ENCODE results near the gene GALNT13.

GALNT13 gene

DNA sequence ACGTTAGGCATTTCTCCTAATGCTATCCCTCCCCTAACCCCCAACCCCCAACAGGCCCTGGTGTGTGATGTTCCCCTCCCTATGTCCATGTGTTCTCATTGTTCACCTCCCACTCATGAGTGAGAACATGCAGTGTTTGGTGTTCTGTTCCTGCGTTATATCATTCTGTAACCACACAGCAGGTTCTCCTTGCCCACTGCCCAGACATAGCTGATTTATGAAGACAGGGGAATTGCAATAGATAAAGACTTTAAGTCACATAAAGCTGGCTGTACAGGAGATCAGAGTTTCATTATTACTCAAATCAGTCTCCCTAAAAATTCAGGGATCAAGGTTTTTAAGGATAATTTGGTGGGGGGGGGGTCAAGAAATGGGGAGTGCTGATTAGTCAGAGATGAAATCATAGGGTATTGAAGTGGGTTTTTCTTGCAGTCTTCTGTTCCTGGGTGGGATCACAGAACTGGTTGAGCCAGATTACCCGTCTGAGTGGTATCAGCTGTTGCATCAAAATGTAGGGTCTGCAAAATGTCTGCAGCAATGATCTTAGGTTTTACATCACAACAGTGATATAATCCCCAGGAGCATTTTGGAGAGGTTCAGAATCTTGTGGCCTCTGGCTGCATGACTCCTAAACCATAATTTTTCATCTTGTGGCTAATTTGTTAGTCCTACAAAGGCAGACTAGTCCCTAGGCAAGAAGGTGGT, 434.7 kb downstream of the GALNT13 start:
- TF ChIP-seq ZNF274 (IDR thresholded peaks at IDR 0.05; ENCODE audit: low read depth, low read length), result no peak

DNA sequence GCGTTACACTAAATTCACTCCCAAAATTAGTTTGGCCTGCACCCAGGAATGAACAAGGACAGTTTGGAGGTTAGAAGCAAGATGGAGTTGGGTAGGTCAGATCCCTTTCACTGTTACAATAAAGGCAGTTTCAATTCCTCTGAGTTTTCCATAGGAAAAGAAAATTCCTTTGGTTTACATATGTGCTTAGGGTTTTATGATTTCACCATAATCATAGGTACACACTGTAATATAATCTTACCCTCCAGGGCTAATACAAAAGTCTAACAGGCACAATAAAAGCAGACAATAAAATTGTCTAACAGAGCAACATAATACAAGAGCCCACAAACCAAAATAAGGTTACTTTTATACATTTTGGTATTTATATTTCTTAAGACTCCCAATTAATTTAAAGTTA, 435.3 kb downstream of the GALNT13 start:
- TF ChIP-seq ZNF274 (IDR thresholded peaks at IDR 0.05; ENCODE audit: low read depth, low read length), result no peak
- no peak overlapping the region for H3K4me3 ChIP-seq (ENCODE audit: low read length)

More for the DNA sequence above, 434.7 kb downstream of the GALNT13 start:
- no peak overlapping the region for H3K4me3 ChIP-seq (ENCODE audit: low read length)

DNA sequence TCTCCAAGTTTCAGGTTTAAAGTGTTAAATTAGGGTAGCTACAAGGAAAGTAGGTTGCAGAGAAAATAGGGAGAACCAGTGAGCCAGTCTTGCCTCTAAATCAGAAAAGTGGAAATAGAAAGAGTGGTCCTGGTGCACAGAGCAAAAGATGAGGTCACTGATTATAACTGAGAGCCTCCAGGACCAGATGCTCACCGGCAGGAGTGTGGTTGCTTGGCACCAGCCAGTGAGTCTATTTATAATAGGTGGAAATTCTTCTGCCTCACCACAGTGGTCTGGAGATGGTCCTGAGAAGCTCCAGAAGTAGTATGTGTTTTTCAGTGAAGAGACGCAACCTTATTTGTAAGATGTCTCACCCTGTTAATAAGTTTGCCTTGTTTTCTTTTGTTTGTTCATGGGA, 452.9 kb downstream of the GALNT13 start:
- TF ChIP-seq ZNF274 (IDR thresholded peaks at IDR 0.05; ENCODE audit: low read depth, low read length), result no peak
- no peak overlapping the region for H3K4me3 ChIP-seq (ENCODE audit: low read length)

DNA sequence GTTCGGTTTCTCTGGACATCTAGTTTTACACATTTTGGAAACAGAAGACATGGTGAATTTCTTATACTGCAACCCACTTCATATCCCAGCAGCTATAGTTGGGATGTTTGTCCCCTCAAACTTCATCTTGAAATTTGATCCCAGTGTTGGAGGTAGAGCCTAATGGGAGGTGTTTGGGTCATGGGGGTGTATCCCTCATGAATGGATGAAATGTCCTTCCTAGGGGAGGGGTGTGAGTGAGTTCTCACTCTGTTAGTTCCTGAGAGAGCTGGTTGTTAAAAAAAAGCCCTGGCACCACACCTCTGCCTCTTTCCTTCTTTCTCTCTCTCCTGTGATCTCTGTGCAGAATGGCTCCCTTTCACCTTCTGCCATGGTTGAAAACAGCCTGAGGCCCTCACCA, 457.8 kb downstream of the GALNT13 start:
- no peak for TF ChIP-seq ZNF274 (IDR thresholded peaks at IDR 0.05; ENCODE audit: low read depth, low read length)
- H3K4me3 ChIP-seq (ENCODE audit: low read length), result no peak overlapping the region

DNA sequence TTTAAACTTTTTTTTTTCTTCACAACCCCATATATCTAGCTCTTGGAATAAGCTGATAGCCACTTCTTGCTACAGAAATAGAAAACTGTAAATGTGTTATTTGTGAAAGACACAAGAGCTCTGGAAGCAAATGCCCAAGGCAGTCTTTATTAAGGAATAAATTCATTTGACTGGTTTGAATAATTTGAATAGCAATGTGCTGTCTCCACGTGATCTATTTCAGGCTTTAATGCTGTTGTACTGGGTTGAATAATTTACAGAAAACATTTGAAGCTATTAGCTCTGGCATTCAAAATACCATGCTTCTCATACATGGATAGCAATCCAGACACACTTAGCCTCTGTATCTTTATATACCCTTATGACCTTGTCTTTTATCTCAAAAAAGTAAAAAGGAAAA, 460.1 kb downstream of the GALNT13 start:
- TF ChIP-seq ZNF274 (IDR thresholded peaks at IDR 0.05; ENCODE audit: low read depth, low read length), result no peak
- H3K4me3 ChIP-seq (ENCODE audit: low read length), result no peak overlapping the region

DNA sequence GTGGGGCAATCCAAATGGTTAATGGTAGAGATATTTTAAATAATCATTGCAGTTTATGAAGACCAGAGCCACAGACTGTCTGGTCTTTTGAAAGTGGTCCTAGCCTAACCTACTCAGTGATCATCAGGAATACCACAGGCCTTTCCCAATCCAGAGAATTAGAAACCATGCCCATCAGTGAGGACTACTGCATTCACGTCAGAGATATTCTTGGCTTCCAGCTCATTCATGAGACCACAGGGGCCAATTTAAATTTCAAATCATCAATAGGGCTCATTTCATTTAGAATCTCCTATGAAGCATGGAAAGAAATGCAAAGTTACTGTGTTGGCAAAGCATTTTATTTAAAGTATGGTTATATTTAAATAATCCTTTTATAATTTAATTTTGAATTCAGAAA, 464.5 kb downstream of the GALNT13 start:
- no peak overlapping the region for H3K4me3 ChIP-seq (ENCODE audit: low read length)
- TF ChIP-seq ZNF274 (IDR thresholded peaks at IDR 0.05; ENCODE audit: low read depth, low read length), result no peak

DNA sequence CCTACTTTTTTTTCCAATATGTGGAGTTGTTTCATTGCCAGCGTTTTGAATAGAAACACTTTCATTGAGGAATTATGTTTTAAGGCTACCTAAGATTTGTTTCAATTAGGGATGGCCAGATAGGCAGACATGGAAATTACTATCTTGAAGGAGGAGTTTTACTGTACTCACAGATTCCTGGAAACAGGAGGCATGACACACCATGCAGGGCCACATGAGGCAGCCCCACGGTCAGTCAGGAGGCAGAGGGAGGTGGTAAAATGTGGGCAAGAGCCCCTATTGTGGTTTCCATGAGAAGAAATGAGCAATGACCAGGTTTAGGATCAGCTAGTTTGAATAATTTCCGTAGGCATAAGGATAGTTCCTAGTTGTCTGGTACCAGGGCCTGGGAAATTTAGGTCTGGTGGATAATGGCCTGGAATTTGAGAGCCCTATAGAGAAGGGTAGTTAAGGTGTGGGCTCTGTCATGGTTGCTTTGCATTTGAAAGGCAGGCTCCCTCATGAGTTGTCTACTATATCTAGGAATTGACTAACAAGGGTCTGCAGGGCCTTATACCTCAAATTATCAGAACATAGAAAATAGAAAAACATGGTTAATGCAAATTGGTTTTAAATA, 466.7 kb downstream of the GALNT13 start:
- no peak overlapping the region for H3K4me3 ChIP-seq (ENCODE audit: low read length)
- TF ChIP-seq ZNF274 (IDR thresholded peaks at IDR 0.05; ENCODE audit: low read depth, low read length), result no peak

DNA sequence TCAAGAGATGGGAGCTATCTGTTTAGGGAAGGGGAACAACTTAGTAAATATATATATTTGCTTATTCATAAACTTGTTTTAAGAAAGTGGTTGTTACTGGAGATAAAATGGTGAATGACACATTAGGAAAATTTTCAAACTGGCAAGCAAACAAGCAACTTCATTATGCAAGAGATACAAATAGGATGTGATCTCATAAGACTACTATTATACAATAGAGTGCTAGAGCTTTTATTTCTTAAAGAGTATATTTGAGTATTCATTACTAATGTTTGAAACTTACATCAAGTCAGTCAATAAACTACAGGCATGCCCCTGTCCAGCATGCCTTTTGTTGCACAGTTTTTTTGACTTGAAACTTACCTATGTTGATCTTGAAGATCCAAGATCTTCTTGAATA, 471.6 kb downstream of the GALNT13 start:
- H3K4me3 ChIP-seq (ENCODE audit: low read length), result no peak overlapping the region
- no peak for TF ChIP-seq ZNF274 (IDR thresholded peaks at IDR 0.05; ENCODE audit: low read depth, low read length)

DNA sequence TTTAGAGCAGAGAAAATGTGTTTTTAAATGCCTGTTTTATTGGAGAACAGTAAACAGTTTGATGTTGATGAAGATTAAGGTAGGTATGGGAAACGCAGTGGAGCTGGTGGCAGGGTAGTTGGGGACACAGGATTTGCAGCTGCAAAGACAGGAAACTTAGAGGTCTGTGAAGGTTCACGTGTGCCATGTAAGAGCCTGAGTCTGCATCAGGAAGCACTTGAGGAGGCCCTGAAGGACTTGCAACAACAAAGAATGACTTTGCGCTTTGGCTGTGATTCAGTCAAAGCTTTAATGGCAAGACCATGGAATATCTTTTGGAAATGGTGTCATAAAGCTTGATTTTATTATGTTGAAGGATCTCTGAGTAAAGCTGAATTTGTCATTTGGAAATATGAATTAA, 479.2 kb downstream of the GALNT13 start:
- H3K4me3 ChIP-seq (ENCODE audit: low read length), result no peak overlapping the region
- no peak for TF ChIP-seq ZNF274 (IDR thresholded peaks at IDR 0.05; ENCODE audit: low read depth, low read length)

DNA sequence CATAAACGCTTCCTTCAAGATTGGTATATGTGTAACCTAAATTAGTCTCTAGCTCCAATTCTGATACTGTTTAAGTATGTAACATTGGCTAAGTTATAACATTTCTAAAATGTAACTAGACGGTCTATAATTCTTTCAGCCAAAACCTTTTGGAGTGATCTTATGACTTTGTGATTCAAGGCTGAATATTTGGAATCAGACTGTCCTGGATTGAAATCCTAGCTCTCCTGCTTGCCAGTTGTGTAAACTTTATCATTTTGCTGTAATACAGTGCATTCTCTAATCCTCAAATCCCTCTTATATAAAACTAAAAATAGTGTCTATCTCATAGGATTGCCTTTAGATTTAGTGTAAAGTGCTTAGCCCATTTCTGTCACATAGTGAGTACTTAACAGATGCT, 489.6 kb downstream of the GALNT13 start:
- TF ChIP-seq ZNF274 (IDR thresholded peaks at IDR 0.05; ENCODE audit: low read depth, low read length), result no peak
- no peak overlapping the region for H3K4me3 ChIP-seq (ENCODE audit: low read length)

DNA sequence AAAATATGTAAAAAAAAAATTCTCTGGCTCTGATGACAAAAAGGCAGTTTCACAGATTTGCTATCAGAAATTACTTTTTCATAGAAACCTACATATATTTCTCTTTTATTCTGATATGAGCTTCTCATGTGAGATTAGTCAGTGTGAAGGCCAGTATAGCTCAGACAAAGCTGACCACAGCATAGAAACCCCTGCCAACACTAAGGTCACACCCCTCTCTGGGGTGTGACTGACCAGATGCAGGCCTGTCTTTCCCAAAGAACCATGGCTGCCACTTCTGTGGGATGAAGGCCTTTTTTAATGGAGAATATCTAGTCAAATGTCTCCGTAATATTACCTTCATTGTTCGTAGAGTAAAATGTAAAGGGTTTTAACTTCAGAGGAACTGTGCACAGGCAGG, 496.4 kb downstream of the GALNT13 start:
- no peak overlapping the region for H3K4me3 ChIP-seq (ENCODE audit: low read length)
- TF ChIP-seq ZNF274 (IDR thresholded peaks at IDR 0.05; ENCODE audit: low read depth, low read length), result no peak

DNA sequence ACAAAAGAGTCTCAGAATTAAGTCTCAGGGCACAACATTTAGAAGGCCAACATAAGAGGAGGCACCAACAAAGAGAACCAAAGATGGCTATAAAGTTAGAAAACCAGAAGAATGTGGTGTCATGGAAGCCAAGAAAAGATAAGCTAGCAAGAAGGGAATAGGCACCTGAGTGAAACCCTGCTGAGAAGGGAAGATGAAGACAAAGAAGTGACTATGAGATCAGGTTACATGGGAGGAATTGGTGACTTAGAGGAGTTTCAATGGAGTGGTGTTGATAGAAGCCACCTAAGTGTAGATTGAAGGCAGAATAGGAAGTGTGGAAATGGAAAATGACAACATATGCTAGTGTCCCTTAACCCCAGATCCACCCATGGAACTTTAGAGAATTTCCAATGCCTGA, 499.2 kb downstream of the GALNT13 start:
- no peak for TF ChIP-seq ZNF274 (IDR thresholded peaks at IDR 0.05; ENCODE audit: low read depth, low read length)

DNA sequence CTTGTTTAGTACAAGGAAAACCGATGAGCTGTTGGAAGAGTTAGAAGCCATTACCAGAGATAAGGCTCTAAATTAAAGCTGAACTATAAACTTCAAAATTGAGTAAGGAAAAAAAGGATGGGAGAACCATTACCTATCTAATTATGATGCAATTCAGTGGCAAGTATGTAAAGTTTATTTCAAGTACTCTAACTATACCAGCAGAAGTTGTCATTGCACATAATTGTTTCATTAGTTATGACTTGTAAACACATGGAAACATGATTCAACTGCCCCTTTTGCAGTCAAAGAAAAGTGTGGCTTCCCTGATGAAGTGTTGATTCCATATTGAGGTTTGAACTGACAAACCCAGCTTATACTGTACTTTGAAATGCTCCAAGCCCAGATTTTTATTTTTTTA, 502.7 kb downstream of the GALNT13 start:
- no peak overlapping the region for H3K4me3 ChIP-seq (ENCODE audit: low read length)
- TF ChIP-seq ZNF274 (IDR thresholded peaks at IDR 0.05; ENCODE audit: low read depth, low read length), result no peak

More for the DNA sequence above, 499.2 kb downstream of the GALNT13 start:
- no peak overlapping the region for H3K4me3 ChIP-seq (ENCODE audit: low read length)

DNA sequence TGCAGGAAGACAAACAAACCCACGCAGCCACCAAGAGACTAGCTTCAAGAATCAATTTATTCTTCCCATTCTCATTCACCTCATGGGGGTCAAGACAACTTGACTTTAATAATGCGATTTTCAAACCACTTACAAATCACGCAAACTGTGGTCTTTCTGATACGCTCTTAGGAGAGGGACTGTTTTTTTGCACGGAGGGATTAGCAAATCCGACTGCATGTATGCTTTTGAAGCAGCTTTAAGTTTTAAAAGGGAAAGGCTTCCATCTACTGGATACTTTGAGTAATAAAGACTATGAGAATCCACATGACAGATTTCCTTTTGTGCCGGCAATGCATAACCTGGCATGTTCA, 503.8 kb downstream of the GALNT13 start:
- no peak for TF ChIP-seq ZNF274 (IDR thresholded peaks at IDR 0.05; ENCODE audit: low read depth, low read length)
- H3K4me3 ChIP-seq (ENCODE audit: low read length), result no peak overlapping the region

DNA sequence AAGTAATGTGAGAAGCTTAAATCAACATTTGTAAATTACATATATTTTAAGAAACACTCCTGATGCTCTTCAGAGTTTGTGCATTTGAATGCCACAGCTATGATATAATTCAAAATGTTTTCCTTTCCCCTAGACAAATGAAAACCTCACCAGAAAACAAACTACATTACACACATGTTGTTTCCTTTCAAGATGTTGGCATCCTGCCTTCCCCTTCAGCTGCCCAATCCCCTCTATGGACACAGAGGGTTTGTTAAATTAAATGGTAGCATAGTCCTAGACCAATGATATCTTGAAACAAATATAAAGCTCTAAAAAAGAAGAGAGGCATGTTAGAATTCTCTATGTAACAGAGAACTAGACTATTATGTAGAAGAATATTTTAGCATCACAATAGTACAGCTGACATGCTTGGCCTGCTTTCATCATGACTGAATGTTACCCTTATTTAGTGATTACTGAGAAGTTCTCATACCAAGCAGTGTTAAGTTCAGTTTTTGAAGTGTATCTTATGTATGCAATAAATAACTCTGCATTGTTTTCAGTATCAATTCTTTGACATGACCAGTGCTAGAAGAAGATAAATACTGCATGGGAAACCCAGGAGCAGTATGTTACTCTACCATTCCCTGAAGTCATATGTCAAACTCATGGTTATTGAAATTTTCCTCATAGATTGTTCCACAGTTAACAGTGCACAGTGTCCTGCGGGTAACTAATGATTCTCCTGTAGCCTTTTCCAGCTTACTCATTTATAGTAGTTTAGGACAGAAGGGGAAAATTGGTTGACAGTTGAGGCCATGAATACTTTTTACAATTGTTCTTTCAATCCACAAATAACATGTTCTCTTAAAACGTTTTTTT, 510.4 kb downstream of the GALNT13 start:
- no peak overlapping the region for H3K4me3 ChIP-seq (ENCODE audit: low read length)
- no peak for TF ChIP-seq ZNF274 (IDR thresholded peaks at IDR 0.05; ENCODE audit: low read depth, low read length)
